DMS153 (cell line): ENCODE results near the gene FITM2.
"Not testable (repeated sequence)": the region's sequence is repeated elsewhere in the genome, so short reads cannot be mapped to it uniquely, and the experiment has no call there.

Experiments
- DNase-seq: peaks from one replicate; lab custom pipeline; 2025; lab: John Stamatoyannopoulos, UW

The FITM2 gene, protein sequence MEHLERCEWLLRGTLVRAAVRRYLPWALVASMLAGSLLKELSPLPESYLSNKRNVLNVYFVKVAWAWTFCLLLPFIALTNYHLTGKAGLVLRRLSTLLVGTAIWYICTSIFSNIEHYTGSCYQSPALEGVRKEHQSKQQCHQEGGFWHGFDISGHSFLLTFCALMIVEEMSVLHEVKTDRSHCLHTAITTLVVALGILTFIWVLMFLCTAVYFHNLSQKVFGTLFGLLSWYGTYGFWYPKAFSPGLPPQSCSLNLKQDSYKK

DNA sequence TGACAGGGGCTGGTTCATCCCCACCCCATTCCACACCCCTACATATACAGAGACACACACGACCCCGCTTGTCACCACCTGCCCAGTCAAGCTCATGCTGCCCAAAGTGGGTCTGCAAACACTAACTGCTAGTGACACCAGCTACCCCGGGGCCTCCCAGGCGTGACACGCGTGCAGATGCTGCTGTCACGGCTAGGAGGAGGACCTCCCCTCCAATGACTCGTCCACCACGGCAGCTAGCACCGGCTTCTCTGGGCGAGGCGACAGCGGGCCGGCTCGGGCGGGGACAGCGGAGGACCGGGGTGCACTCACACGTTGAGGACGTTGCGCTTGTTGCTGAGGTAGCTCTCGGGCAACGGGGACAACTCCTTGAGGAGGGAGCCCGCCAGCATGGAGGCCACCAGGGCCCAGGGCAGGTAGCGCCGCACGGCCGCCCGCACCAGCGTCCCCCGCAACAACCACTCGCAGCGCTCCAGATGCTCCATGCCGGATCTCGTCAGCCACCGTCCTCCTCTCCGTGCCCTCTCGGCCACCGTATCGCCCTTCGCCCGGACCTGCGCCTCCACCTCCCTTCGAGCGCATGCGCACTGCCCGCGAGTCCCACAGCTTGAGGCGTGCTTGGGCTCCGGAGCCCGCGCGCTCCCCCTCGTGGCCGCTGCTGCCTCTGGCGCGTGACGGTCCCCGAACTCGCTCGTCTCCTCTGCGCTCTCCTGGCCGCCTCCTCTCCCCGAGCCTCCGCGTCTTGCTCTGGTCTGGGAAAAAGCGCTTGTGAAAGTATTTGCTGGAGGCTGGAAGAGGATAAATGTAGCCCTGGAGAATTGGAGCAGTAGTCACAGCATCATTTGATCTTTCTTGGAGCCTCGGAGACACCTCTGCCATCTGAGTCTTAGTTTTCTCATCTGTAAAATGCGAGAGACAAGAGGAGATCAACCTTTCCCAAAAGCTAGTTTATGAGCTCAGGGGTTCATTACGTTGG, at the start of gene FITM2:
Gene FITM2 (minus strand): TSS at position 539 of the 976 bp plus-strand sequence. CDS start 54 bp downstream, at position 485.
- peak; percentile 89 for DNase-seq

DNA sequence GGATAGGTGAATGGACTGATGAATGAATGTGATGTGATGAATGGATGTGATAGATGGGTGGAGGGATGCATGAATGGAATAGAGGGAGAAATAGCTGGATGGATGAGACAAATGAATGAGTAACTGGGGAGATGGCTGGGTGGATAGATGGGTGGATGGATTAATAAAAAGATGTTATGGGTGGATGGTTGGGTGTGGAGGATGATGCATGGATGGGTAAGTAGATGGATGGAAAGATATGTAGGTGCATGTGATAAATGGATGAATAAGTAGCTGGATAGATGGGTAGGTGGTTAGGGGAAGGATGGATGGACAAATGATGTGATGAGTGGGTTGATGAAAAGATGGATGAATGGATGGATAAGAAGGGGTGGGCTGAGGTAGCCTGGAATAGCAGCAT, 49.2 kb upstream of the FITM2 start:
- DNase-seq: no peak

DNA sequence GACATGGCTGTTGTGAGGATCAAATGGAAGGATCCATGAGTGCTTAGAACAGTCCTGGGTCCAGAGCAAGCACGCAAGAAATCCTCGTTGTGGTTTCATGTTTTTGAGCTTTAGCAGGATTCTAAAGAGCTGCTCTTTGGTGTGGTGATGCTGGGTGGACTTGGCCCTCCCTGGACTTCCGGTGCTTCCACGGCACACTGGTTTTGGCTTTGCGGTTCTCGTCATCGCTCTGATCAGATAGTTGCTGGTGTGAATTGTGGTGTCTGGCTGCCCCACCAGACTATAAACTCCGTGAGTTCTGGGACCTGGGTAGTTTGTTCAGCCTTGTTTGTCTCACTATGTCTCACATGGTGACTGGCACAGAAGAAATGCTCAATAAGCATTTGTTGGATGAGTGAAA, 47.8 kb upstream of the FITM2 start:
- DNase-seq: no peak

DNA sequence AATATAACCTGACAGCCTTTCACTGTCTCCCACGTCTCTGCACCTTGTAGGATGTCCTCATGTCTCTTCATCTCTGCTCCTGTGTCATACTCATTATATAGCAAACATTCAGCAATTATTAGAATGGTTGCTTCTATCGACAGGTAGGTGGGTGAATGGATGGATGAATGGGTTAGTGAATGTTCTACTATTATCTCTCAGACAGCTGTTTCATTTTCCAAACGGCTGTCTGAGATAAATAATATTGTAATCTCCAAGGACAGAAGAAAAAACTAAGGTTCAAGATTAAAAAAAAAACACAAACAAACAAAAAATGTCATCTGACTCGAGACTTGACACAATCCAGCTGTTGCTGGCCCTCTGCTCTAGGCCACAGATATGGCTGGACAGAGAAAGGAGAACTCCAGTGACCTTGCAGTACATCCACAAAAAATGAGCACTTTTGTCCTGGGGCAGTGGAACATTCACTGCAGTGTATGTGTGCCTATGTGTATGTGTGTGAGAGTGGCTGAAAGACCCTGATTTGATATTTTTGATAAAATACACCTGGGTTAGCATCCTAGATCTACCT, 46.6 kb upstream of the FITM2 start:
- no peak for DNase-seq

DNA sequence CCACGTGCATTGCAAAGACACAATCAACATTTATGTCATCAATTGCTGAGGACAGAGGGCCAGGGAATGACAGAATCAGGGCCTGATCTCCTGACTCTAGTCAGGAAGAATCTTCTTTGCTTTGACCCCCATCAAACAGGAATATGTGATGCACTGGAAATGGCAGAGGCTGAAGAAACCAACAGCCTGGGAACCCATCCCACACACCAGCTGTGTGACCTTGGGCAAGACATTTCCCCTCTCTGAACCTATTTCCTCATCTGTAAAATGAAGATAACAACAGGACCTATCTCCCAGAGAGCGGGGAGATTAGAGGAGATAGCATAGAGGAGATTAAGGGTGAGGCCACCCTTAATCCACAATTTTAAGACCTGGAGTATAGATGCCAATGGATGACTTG, 46.0 kb upstream of the FITM2 start:
- DNase-seq: no peak

DNA sequence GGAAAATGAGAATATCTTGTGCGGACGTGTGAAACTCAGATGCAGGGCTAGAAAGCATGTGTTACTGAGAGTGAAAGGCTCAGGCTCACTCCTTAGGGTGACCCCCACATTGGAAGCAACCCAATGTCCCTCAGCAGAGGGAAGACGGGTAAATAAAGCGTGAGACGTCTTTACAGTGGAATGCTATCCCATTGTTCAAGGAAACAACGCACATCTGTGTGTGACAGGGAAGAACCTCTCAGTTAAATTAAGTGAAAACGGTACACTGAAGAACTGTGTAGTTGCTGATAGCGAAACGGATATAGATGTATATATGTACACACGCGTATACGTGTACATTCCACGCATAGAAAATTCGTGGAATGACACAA, 45.3 kb upstream of the FITM2 start:
- no peak for DNase-seq

DNA sequence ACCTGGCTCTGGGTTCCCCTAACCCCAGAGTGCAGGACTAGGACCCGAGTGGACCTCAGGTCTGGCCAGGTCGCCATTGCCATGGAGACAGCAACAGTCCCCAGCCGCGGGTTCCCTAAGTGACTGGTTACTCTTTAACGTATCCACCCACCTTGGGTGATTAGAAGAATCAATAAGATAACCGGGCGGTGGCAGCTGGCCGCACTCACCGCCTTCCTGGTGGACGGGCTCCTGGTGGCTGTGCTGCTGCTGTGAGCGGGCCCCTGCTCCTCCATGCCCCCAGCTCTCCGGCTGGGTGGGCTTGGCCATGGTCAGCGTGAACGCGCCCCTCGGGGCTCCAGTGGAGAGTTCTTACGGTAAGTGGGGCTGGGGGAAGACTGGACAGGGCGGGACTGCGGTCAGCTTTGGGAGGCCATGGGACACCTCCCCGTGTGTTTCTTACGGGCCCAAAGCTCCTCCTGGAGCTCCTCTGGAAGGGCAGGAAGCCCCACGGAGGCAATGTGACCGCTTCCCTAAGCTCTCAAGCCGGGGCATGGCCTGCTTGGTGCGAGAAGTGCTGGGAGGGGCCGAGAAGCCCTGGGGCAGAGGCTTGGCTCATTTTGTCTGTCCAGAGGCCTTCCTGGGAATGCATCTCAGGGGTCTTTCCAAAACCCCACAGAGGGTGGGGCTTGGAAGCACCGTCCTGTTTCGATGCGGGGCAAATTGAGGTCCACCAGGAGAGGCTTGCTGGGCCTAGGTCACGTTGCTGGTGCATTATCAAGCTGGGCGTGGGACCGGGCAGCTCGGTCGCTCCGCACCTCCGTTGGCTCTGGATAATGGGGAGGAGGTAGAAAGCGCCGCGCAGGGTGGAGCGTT, 44.7 kb upstream of the FITM2 start, which contains the start of gene HNF4A:
Gene HNF4A (plus strand): TSS at position 202 of the 855 bp plus-strand sequence. CDS start 106 bp downstream, at position 308.
- no peak for DNase-seq

DNA sequence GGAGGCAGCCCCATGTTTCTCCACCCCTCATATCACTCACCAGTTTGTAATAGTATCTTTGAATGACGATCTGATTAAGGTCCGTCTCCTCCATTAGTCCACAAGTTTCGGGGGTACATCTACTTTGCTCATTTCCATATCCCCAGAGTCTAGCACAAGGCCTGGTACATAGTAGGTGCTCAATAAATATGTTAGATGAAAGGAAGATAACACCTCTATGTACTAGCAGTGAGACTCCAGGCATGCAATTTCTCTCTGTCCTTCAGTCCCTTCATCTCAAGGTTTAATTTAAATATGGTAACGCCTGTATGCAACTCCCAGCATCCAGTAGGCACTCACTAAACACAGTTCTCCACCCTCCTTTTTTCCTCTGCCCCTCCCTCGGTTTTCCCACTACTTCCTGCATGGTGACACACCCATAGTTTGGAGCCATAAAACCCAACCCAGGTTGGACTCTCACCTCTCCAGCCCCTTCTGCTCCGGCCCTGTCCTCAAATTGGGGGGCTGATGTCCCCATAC, 44.0 kb upstream of the FITM2 start:
- DNase-seq: no peak

DNA sequence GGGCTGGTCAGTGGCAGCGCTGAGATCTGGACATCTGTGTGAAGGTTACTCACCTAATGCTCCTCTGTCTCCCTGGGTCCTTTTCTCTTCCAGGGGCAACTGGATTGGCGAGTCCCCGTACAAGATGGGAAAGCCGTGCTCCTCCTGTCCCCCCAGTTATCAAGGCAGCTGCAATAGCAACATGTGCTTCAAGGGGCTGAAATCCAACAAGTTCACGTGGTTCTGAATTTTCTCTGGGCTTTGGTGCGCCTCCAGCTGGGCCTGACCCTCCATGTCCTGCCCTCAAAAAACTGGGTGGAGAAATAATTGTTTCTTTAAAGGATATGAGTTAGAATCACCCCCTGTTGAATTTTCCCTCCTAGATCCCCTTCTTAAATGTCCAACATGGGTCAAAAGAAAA, 39.6 kb upstream of the FITM2 start:
- no peak for DNase-seq

DNA sequence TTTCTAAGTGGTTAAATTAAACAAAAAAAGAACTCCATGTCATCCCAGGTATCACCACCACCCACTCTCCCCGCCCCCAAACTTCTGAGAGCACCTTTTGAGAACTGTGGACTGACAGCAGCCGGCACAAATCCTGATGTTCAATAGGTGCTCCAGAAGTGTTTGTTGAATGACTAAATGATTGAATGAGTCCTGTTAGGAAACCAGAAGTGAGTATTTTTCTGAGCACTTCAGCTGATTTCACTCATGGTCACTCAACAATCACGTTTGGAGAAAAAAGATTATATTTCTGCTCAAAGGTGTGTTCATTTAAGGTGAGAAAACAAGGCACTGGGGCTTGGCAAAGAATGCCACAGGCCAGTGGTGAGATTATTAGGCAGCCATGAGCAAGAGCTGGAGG, 38.3 kb upstream of the FITM2 start:
- no peak for DNase-seq

DNA sequence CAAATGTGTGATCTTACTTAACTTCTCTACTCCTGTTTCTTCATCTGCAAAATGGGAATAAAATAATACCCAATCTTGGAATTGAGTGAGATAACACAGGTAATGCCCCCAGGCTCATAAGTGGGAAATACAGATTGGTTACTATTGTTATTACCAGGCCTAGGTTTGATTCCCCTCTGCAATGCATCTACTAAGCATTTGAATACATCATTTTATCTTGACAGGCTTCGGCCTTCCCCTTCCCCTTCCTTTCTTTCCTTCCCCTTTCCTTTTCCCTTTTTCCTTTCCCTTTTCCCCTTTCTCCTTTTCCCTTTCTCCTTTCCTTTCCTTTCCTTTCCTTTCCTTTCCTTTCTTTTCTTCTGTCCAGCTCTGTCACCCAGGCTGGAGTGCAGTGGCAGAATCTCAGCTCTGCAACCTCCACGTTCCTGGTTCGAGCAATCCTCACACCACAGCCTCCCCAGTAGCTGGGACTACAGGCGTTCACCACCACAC, 37.2 kb upstream of the FITM2 start:
- no peak for DNase-seq

DNA sequence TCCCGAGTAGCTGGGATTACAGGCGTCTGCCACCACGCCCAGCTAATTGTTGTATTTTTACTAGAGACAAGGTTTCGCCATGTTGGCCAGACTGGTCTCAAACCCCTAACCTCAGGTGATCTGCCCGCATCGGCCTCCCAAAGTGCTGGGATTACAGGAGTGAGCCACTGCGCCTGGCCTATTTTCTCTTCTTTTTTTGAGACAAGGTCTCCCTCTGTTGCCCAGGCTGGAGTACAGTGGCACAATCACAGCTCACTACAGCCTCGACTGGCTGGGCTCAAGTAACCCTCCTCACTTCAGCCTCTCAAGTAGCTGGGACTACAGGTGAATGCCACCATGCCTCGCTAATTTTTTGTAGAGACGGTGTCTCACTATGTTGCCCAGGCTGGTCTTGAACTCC, 34.9 kb upstream of the FITM2 start:
- not testable (repeated sequence) for DNase-seq

DNA sequence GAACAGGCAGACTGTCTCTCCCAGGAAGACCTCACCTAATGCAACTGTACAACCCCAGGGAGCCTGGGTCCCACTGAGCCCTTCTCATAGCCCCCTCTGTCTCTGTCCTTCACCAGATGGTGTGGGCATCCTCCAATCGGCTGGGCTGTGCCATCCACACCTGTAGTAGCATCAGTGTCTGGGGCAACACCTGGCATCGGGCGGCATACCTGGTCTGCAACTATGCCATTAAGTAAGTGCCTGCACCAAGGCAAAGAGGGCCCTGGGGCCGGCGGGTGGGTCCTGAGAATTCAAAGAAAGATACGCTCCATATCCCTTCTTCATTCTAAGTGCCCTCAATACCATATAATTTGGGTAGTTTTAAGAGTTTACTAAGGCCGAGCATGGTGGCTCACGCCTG, 34.1 kb upstream of the FITM2 start:
- DNase-seq: no peak

DNA sequence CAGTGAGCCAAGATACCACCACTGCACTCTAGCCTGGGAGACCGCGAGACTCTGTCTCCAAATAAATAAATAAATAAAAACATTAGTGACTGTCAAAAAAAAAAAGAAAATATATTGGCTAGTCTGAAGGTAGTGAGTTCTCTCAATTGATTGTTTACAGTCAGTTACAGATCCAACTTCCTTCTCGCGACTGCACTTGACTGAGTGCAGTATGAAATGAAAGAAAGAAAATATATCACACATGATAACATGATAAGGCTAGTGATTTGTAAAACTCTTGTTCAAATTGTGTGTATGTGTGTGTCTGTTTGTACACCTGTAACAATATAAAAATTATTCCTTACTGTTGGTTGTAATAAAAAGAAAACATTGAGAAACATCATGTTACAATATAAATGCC, 33.7 kb upstream of the FITM2 start:
- no peak for DNase-seq

DNA sequence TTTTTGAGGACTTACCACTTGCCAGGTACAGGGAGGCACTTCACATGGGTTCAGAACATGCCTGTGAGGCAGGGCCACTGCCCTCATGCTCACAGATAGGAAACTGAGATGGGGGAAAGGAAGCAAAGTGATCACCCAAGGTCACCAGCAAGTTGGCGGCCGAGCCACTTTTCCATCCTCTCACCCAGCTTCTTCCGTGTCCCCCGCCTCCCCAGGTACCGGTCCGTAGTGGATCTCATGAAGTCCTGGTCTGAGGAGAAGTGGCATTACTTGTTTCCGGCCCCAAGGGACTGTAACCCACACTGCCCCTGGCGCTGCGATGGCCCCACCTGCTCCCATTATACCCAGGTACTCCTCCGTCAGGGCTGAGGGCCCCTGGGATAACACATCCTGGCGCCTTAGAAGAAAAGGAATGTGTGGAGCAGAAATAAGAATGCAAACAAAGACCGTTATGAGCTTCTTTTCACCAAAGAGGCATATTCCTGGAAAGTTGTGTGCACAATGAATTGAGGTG, 32.2 kb upstream of the FITM2 start:
- DNase-seq: no peak

DNA sequence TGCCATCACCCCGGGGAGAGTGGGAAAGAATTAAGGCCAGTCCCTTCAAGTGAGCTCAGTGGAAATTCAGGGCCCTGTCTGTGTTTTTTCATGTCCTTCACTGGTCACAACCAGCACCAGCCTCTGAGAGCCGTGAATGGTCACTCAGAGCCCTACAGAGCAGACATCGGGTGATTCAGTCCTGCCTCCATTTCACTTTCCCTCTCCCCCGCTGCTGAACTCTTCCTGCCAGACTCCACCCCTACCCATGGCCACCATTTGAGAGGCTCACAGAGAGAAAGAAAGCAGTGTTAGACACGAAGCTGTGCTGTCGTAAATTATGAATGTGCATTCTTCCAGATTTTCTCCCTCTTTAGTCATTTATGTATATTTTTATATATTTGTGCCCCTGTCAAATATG, 31.2 kb upstream of the FITM2 start:
- DNase-seq: no peak

DNA sequence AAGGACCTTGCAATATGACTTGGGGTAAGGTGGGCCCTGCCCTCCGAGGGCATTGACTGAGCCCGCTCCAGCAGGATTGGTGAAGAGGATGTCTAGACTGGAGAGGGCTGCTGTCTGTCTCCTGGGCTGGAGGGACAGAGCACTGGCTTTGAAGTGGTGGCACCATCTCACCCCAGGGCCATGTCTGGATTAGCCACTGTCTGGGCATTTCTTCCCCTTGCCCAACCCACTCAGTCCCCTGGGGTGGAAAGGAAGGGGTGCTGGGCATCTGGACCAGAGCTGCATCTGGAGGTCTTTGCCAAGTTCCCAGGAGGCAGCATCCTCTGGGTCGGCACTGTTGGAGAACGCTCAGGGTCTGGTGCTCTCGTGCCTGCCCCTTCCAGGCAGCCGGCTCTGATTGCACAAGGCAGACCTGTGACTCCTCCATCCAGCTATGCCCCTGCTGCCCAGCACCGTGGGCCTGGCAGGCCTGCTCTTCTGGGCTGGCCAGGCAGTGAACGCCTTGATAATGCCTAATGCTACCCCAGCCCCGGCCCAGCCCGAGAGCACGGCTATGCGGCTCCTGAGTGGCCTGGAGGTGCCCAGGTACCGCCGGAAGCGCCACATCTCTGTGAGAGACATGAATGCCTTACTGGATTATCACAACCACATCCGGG, 25.9 kb upstream of the FITM2 start, which contains the start of gene R3HDML:
Gene R3HDML (plus strand): TSS at position 319 of the 656 bp plus-strand sequence. CDS start 115 bp downstream, at position 434.
- DNase-seq: no peak

DNA sequence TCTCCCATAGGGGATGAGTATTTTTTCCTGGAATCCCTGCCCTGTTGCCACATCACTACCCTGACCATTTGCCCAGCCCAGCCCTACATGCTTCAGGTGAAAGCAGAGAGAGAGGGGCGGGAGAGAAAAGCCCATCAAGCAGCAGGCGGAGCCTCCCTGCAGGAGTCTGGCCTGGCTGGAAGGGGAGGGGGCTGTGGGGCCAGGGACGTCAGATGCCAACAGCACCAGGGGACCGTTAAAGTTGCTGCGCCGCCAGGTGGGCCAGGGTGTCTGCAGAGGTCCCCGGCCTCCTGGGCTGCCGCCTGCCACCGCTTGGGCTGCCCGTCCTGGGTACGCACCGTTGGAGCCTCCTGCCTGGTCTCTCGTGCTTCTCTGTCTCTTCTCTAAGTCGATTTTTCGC, 25.1 kb upstream of the FITM2 start:
- no peak for DNase-seq

DNA sequence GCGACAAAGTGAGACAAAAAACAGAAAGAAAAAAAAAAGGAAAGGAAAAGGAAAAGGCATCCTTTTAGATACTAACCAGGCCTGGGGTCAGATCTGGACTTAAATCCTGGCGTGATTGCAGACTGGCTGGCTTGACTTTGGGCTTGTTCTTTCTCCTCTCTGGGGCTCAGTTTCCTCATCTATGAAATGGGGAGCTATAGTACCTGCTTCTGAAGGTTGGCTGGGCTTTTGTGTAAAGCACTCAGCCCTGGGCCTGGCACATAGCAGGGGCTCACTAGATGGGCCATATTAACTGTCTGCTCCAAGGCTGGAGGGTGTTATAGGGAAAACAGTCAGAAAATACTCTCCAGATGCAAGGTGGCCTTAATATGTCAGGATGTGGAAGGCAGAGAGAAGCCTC, 24.7 kb upstream of the FITM2 start:
- DNase-seq: no peak

DNA sequence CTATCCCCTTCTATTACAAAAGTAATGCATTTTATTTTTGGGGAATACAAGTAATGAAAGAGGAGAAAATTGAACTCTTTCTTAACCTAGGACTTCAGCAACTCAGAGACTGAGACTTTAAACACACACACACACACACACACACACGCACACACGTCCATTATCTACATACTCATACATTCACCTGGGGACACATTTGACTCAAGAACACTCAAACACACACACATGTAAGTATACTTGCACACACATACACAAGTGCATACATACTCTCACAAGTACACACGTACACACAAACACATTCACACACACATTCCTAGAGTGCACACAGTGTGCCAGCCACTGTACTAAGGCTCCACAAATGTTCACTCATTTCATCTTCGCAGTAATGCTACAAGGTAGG, 23.7 kb upstream of the FITM2 start:
- no peak for DNase-seq

DNA sequence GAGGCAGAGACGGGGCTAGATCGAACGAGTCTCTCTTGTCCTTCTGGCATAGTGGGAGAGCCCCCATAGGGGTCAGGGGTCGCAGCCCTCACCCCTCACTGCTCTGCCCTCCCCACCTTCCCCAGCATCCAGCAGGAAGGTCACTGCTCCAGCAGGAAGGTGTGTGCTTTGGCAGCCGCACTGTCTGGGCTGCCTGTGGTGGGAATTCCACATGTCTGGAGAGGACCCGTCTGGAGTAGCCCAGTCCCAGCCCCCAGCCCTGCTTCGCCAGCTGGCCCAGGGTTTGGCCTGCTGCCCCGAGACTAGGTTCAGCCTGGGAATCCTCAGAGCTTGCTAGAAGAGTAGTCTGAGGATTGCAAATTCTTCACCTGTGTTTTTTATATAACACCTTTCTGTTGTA, 23.3 kb upstream of the FITM2 start:
- DNase-seq: no peak
